Ishikawa (cell line): ENCODE results near the gene ACTN1.

Experiments used
- EP300 ChIP-seq: IDR thresholded peaks from 2 replicates; pipeline ENCODE4 v1.6.1; 2012; ENCODE audit warnings: borderline replicate concordance
- MAX ChIP-seq: IDR thresholded peaks from 2 replicates; pipeline ENCODE4 v1.6.1; 2012
- NFIC ChIP-seq: IDR thresholded peaks from 2 replicates; pipeline ENCODE4 v1.6.1; 2012
- RAD21 ChIP-seq: IDR thresholded peaks from 2 replicates; pipeline ENCODE4 v1.6.1; 2012; ENCODE audit warnings: low read depth
- REST ChIP-seq: IDR thresholded peaks from 2 replicates; pipeline ENCODE4 v1.6.1; 2012; ENCODE audit warnings: low read depth, mild to moderate bottlenecking
- TAF1 ChIP-seq: IDR thresholded peaks from 2 replicates; pipeline ENCODE4 v1.6.1; 2012; ENCODE audit warnings: low read depth, mild to moderate bottlenecking
- TCF12 ChIP-seq: IDR thresholded peaks from 2 replicates; pipeline ENCODE4 v1.6.1; 2012; ENCODE audit warnings: low read depth
- USF1 ChIP-seq: IDR thresholded peaks from 2 replicates; pipeline ENCODE4 v1.6.1; 2012
- YY1 ChIP-seq: IDR thresholded peaks from 2 replicates; pipeline ENCODE4 v1.6.1; 2012; ENCODE audit warnings: low read depth
- ZBTB7A ChIP-seq: IDR thresholded peaks from 2 replicates; pipeline ENCODE4 v1.6.1; 2012; ENCODE audit warnings: low read depth

GRCh38 chr14:68953196-68953555, 25.9 kb downstream of the ACTN1 start:
- TF ChIP-seq TAF1 (no peak), REST (no peak), USF1 (no peak), YY1 (no peak), TCF12 (no peak), MAX (no peak), EP300 (no peak), ZBTB7A (no peak), RAD21 (no peak), NFIC (no peak)
